Erythroblast (primary cell): ENCODE results near the gene DAPK2.
"Not testable (repeated sequence)": the region's sequence is repeated elsewhere in the genome, so short reads cannot be mapped to it uniquely, and the experiment has no call there.

Source experiments
- DNase-seq, 2 experiments: peaks; one replicate each; lab custom pipeline; 2025; lab: John Stamatoyannopoulos, UW
- GATA1 ChIP-seq: IDR thresholded peaks from 2 replicates; pipeline ENCODE4 v1.6.1; 2011; ENCODE audit warnings: low read depth, mild to moderate bottlenecking, control low read depth, low read length, moderate library complexity
- POLR2A ChIP-seq: IDR thresholded peaks from 2 replicates; pipeline ENCODE4 v1.6.1; 2011; ENCODE audit warnings: mild to moderate bottlenecking, low read length

DAPK2 gene

GRCh38 chr15:64046421-64047153, at the start of gene DAPK2:
TSS of gene DAPK2 (minus strand) at chr15:64046485. CDS start at chr15:64040261, 6,224 bp downstream.
- TF ChIP-seq GATA1 (no peak), POLR2A (no peak)
- peak; percentile 73 to 86 for DNase-seq

GRCh38 chr15:64095431-64095794, 49.1 kb upstream of the DAPK2 start:
- no peak for DNase-seq
- TF ChIP-seq POLR2A (no peak), GATA1 (no peak)

- peak; percentile 99 for DNase-seq
- TF ChIP-seq GATA1 (no peak), POLR2A (peak; percentile 86)
Measured at GRCh38 chr15:64093627-64094417, 47.5 kb upstream of the DAPK2 start, which contains the start of gene CIAO2A. TSS of gene CIAO2A (minus strand) at chr15:64093838. CDS start at chr15:64093768, 70 bp downstream.

- peak; percentile 82 to 85 for DNase-seq
- TF ChIP-seq POLR2A (no peak), GATA1 (no peak)
Measured at GRCh38 chr15:64092864-64093626, 46.8 kb upstream of the DAPK2 start.

GRCh38 chr15:64092075-64092820, 46.0 kb upstream of the DAPK2 start:
- peak; percentile 50 to 71 for DNase-seq
- TF ChIP-seq POLR2A: no peak
- TF ChIP-seq GATA1: no peak

- no peak for TF ChIP-seq GATA1
- TF ChIP-seq POLR2A: no peak
- no peak for DNase-seq
Measured at GRCh38 chr15:64090527-64090926, 44.2 kb upstream of the DAPK2 start.

- no peak for DNase-seq
- TF ChIP-seq GATA1 (no peak), POLR2A (no peak)
Measured at GRCh38 chr15:64089543-64090280, 43.4 kb upstream of the DAPK2 start.

- no peak for DNase-seq
- no peak for TF ChIP-seq POLR2A
- TF ChIP-seq GATA1: no peak
Measured at GRCh38 chr15:64082757-64083156, 36.5 kb upstream of the DAPK2 start.

GRCh38 chr15:64073496-64073895, 27.2 kb upstream of the DAPK2 start:
- DNase-seq: not testable (repeated sequence)

- TF ChIP-seq POLR2A (no peak), GATA1 (no peak)
- no peak for DNase-seq
Measured at GRCh38 chr15:64072812-64073211, 26.5 kb upstream of the DAPK2 start.

- TF ChIP-seq POLR2A: no peak
- DNase-seq: no peak
Measured at GRCh38 chr15:64071931-64072765, 25.9 kb upstream of the DAPK2 start.
